ENCODE measurements around the gene DLG1. TPM values are rescaled to one million over a fixed set of nuclear protein-coding genes. Genes with fewer than 3 reads are reported as not detected.

The DLG1 gene
- polyA plus RNA-seq, 1 donor from 2014 or later = 43.9 TPM

- H3F3A ChIP-seq (ENCODE audit: insufficient read depth, low read length, poor library complexity, severe bottlenecking) = no peaks in the 10 kb centered on the region
- no peaks in the 10 kb centered on the region for H4K20me1 ChIP-seq (ENCODE audit: insufficient read depth)
- H3K27me3 ChIP-seq (ENCODE audit: insufficient read depth, low read depth, low read length) = peaks cover under 1% of the 10 kb centered on the region
- no peak overlapping the region for H3K27ac ChIP-seq (ENCODE audit: low read length)
- H3K9ac ChIP-seq (ENCODE audit: low read length) = no peak overlapping the region
- no peak for TF ChIP-seq POLR2AphosphoS5 (IDR thresholded peaks at IDR 0.05)
- no peak for TF ChIP-seq REST (IDR thresholded peaks at IDR 0.05; ENCODE audit: borderline replicate concordance)
- TF ChIP-seq CTCF (IDR thresholded peaks at IDR 0.05; ENCODE audit: poor library complexity, severe bottlenecking) = no peak
- TF ChIP-seq SMC3 (conservative IDR thresholded peaks at IDR 0.05; ENCODE audit: poor library complexity) = no peak
- TF ChIP-seq MXI1 (conservative IDR thresholded peaks at IDR 0.05; ENCODE audit: poor library complexity, severe bottlenecking) = no peak
- no peak for TF ChIP-seq TAF1 (IDR thresholded peaks at IDR 0.05; ENCODE audit: low read depth)
- no peak for TF ChIP-seq EZH2 (IDR thresholded peaks at IDR 0.05; ENCODE audit: borderline replicate concordance, insufficient read depth, low read length, poor library complexity, severe bottlenecking)
- TF ChIP-seq RAD21 (conservative IDR thresholded peaks at IDR 0.05) = no peak
- TF ChIP-seq EP300 (conservative IDR thresholded peaks at IDR 0.05; ENCODE audit: poor library complexity, severe bottlenecking) = no peak
- H3K4me2 ChIP-seq (ENCODE audit: low read length) = no peak overlapping the region
- H2AFZ ChIP-seq (ENCODE audit: low read depth, low read length) = no peak overlapping the region
- H3K79me2 ChIP-seq (replicated peaks; ENCODE audit: insufficient read depth, low read length) = no peaks in the 10 kb centered on the region
- H3K9me3 ChIP-seq (ENCODE audit: low read length) = no peaks in the 10 kb centered on the region
- no peak overlapping the region for H3K4me3 ChIP-seq (ENCODE audit: low read length)
- H3K9me2 ChIP-seq (ENCODE audit: insufficient read depth, low read length) = no peaks in the 10 kb centered on the region
- H3K36me3 ChIP-seq (ENCODE audit: insufficient read depth, low read length) = no peaks in the 10 kb centered on the region
Measured at GRCh38 chr3:197023241-197023997, 275.0 kb downstream of the DLG1 start.

- Histone ChIP-seq H3K27me3 (ENCODE audit: insufficient read depth, low read depth, low read length) (no peaks in the 10 kb centered on the region), H3K27ac (ENCODE audit: low read length) (no peak overlapping the region)
Measured at GRCh38 chr3:197022405-197023231, 275.8 kb downstream of the DLG1 start.

More at GRCh38 chr3:197022405-197023231, 275.8 kb downstream of the DLG1 start:
- Histone ChIP-seq H4K20me1 (ENCODE audit: insufficient read depth) (no peaks in the 10 kb centered on the region), H3K9me3 (ENCODE audit: low read length) (no peaks in the 10 kb centered on the region), H3K4me2 (ENCODE audit: low read length) (no peak overlapping the region), H3F3A (ENCODE audit: insufficient read depth, low read length, poor library complexity, severe bottlenecking) (no peaks in the 10 kb centered on the region), H3K79me2 (replicated peaks; ENCODE audit: insufficient read depth, low read length) (no peaks in the 10 kb centered on the region), H3K4me3 (ENCODE audit: low read length) (no peak overlapping the region), H3K36me3 (ENCODE audit: insufficient read depth, low read length) (no peaks in the 10 kb centered on the region), H2AFZ (ENCODE audit: low read depth, low read length) (no peak overlapping the region), H3K9me2 (ENCODE audit: insufficient read depth, low read length) (no peaks in the 10 kb centered on the region), H3K9ac (ENCODE audit: low read length) (no peak overlapping the region)
- TF ChIP-seq REST (IDR thresholded peaks at IDR 0.05; ENCODE audit: borderline replicate concordance) = no peak
- TF ChIP-seq TAF1 (IDR thresholded peaks at IDR 0.05; ENCODE audit: low read depth) = no peak
- no peak for TF ChIP-seq MXI1 (conservative IDR thresholded peaks at IDR 0.05; ENCODE audit: poor library complexity, severe bottlenecking)
- TF ChIP-seq EZH2 (IDR thresholded peaks at IDR 0.05; ENCODE audit: borderline replicate concordance, insufficient read depth, low read length, poor library complexity, severe bottlenecking) = no peak
- TF ChIP-seq RAD21 (conservative IDR thresholded peaks at IDR 0.05) = no peak
- no peak for TF ChIP-seq POLR2AphosphoS5 (IDR thresholded peaks at IDR 0.05)
- TF ChIP-seq EP300 (conservative IDR thresholded peaks at IDR 0.05; ENCODE audit: poor library complexity, severe bottlenecking) = no peak
- no peak for TF ChIP-seq SMC3 (conservative IDR thresholded peaks at IDR 0.05; ENCODE audit: poor library complexity)
- TF ChIP-seq CTCF (IDR thresholded peaks at IDR 0.05; ENCODE audit: poor library complexity, severe bottlenecking) = no peak

Data from neural cell (in vitro differentiated cells).